ENCODE data around the gene ST6GALNAC1. TPM values are rescaled to one million over a fixed set of nuclear protein-coding genes. Genes with fewer than 3 reads are reported as not detected.

Gene ST6GALNAC1
- total and polyA plus RNA-seq, 2 donors (not counting 3 experiments of a cell fraction or from before 2014, with no cell fraction given) = 0.19 to 0.55 TPM

DNA sequence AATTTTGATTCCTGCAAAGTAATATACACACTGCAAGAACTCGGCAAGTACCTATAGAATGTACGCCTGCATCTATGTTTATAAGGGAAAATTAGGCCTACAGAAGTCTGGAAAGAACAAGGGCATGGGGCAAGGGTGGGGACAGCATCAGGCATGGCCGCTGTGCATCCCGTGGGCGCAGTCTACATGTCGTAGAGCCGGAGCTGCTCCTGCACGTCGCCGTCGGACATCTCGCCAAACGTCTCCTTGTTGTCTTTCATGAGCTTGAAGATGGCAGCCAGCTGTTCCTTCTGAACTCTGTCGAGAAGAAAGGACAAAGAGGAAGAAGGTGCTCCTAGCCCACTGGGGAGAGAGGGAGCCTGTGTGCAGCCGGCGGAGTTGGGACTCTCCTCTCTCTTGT lies 33.8 kb upstream of the ST6GALNAC1 start:
- H3K9ac ChIP-seq (replicated peaks; ENCODE audit: extremely low read depth, insufficient read depth, low read length) = no peak overlapping the region
- FAIRE-seq (no peak), DNase-seq (ENCODE audit: low read depth, low spot score) (no peak)
- TF ChIP-seq POLR2AphosphoS5 (IDR thresholded peaks at IDR 0.05; ENCODE audit: insufficient read depth, low read depth, low read length) (no peak), FOS (IDR thresholded peaks at IDR 0.05; ENCODE audit: borderline replicate concordance, insufficient read depth, low read length) (no peak), MYC (IDR thresholded peaks at IDR 0.05; ENCODE audit: low read depth, low read length) (no peak), EZH2 (IDR thresholded peaks at IDR 0.05; ENCODE audit: borderline replicate concordance, low read depth, low read length, severe bottlenecking) (no peak), POLR2A (IDR thresholded peaks at IDR 0.05; ENCODE audit: low read depth, low read length) (no peak), GATA2 (IDR thresholded peaks at IDR 0.05; ENCODE audit: insufficient read depth, insufficient read length, low read depth, low read length) (no peak), JUN (IDR thresholded peaks at IDR 0.05; ENCODE audit: borderline replicate concordance, insufficient read depth, insufficient read length, low read depth) (no peak)
- TF ChIP-seq, protein P1, sequence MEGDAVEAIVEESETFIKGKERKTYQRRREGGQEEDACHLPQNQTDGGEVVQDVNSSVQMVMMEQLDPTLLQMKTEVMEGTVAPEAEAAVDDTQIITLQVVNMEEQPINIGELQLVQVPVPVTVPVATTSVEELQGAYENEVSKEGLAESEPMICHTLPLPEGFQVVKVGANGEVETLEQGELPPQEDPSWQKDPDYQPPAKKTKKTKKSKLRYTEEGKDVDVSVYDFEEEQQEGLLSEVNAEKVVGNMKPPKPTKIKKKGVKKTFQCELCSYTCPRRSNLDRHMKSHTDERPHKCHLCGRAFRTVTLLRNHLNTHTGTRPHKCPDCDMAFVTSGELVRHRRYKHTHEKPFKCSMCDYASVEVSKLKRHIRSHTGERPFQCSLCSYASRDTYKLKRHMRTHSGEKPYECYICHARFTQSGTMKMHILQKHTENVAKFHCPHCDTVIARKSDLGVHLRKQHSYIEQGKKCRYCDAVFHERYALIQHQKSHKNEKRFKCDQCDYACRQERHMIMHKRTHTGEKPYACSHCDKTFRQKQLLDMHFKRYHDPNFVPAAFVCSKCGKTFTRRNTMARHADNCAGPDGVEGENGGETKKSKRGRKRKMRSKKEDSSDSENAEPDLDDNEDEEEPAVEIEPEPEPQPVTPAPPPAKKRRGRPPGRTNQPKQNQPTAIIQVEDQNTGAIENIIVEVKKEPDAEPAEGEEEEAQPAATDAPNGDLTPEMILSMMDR (IDR thresholded peaks at IDR 0.05; ENCODE audit: extremely low read depth in 1 of 2, insufficient read depth in 1 of 2, low read depth in 1 of 2, low read length in 2 of 2) = no peak
- TF ChIP-seq, protein P2, sequence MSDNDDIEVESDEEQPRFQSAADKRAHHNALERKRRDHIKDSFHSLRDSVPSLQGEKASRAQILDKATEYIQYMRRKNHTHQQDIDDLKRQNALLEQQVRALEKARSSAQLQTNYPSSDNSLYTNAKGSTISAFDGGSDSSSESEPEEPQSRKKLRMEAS (IDR thresholded peaks at IDR 0.05; ENCODE audit: insufficient read depth, insufficient read length) = no peak
- no peaks in the 10 kb centered on the region for H3K9me3 ChIP-seq (replicated peaks; ENCODE audit: control insufficient read depth, insufficient read depth, low read length)
- H2AFZ ChIP-seq (ENCODE audit: low read depth, low read length) = no peak overlapping the region
- POLR2A ChIA-PET = no interaction called here
- H3K4me2 ChIP-seq (ENCODE audit: insufficient read depth, low read length) = no peak overlapping the region
- H4K20me1 ChIP-seq (replicated peaks; ENCODE audit: control insufficient read depth, extremely low read depth, insufficient read depth, low read length) = no peaks in the 10 kb centered on the region
- H3K4me1 ChIP-seq (ENCODE audit: control insufficient read depth, extremely low read depth, insufficient read depth, low read length) = no peaks in the 10 kb centered on the region
- peaks cover 0 to under 1% of the 10 kb centered on the region in 2 experiments for H3K36me3 ChIP-seq (ENCODE audit: control insufficient read depth in 2 of 2, extremely low read depth in 1 of 2, insufficient read depth in 2 of 2, low read length in 2 of 2)
- H3K79me2 ChIP-seq (ENCODE audit: control insufficient read depth, insufficient read depth, low read length) = no peaks in the 10 kb centered on the region
- no peaks in the 10 kb centered on the region for H3K27me3 ChIP-seq (ENCODE audit: control insufficient read depth in 2 of 2, insufficient read depth in 2 of 2, low read length in 2 of 2)
- H3K4me3 ChIP-seq (replicated peaks in 1 of 3; ENCODE audit: insufficient read depth in 1 of 3, low read depth in 1 of 3, low read length in 3 of 3) = no peak overlapping the region
- intact Hi-C loops (cut with micrococcal nuclease) (no loop called here), dilution Hi-C loops (cut with MboI; ENCODE audit: extremely low pct_ligation_motif_present, low sequenced_read_pairs) (no loop called here)
- CTCF ChIA-PET = interaction anchor here (0.9 kb wide), 1 partner anchor 52 kb away, joined by 3 read pairs; no protein-coding TSS in a partner anchor
- no TSS peak for BruUV-seq (replicated peaks)
- no peak overlapping the region for H3K27ac ChIP-seq (ENCODE audit: insufficient read depth, low read depth, low read length)
- no peaks in the 10 kb centered on the region for H3K9me1 ChIP-seq (replicated peaks; ENCODE audit: control insufficient read depth, extremely low read depth, insufficient read depth, low read length)

All from endothelial cell of umbilical vein (primary cell).